Measurements from ENCODE around the gene COMMD9.

COMMD9 gene

DNA sequence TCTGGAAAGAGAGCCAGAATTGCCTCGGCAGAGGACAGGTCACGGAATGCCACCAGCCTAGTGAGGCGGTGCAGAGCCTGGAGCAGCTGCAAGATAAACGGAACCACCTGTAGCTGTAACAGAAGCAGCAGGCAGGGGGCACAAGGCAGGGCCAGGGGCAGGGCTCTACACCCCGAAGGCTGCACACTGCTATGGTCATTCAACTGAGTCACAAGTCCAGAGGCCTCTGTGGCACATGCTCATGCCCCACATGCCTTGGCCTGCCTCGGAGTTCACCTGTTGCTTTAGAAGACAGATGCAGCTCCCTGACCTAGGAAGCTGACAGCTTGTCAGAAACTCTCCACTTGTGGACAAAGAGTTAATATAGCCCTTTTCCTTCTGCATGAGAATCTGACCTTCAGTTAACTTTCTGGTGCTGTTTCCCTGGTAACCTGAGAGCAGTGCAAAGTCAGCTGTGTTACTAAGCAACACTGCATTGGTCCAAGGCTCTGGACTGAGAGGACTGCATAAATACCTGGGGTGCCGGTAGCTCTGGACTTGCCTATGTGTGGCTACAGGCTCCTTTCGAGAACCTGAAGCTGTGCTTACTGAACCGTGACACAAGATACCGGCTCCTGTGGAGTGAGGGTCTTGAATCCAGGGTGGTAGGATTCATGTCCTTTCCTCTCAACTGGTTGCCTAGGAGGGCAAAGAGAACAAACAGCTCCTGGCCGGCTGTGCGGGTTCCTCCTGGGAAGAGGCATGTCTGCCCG is 10.5 kb downstream of the COMMD9 start:
- TF ChIP-seq, protein P1, sequence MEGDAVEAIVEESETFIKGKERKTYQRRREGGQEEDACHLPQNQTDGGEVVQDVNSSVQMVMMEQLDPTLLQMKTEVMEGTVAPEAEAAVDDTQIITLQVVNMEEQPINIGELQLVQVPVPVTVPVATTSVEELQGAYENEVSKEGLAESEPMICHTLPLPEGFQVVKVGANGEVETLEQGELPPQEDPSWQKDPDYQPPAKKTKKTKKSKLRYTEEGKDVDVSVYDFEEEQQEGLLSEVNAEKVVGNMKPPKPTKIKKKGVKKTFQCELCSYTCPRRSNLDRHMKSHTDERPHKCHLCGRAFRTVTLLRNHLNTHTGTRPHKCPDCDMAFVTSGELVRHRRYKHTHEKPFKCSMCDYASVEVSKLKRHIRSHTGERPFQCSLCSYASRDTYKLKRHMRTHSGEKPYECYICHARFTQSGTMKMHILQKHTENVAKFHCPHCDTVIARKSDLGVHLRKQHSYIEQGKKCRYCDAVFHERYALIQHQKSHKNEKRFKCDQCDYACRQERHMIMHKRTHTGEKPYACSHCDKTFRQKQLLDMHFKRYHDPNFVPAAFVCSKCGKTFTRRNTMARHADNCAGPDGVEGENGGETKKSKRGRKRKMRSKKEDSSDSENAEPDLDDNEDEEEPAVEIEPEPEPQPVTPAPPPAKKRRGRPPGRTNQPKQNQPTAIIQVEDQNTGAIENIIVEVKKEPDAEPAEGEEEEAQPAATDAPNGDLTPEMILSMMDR (IDR thresholded peaks at IDR 0.05): peak; percentile 5
- peaks cover 20% of the 10 kb centered on the region for H3K9me3 Mint-ChIP-seq
- H3K27me3 Mint-ChIP-seq (ENCODE audit: low read depth, poor library complexity): no peaks in the 10 kb centered on the region
- H3K36me3 Mint-ChIP-seq (ENCODE audit: low read depth): peaks cover 24% of the 10 kb centered on the region
- no peak overlapping the region for H3K27ac Mint-ChIP-seq
- H3K4me1 Mint-ChIP-seq: peaks cover 17% of the 10 kb centered on the region
- H3K4me3 Mint-ChIP-seq: no peak overlapping the region
- peak; percentile 27 for DNase-seq

DNA sequence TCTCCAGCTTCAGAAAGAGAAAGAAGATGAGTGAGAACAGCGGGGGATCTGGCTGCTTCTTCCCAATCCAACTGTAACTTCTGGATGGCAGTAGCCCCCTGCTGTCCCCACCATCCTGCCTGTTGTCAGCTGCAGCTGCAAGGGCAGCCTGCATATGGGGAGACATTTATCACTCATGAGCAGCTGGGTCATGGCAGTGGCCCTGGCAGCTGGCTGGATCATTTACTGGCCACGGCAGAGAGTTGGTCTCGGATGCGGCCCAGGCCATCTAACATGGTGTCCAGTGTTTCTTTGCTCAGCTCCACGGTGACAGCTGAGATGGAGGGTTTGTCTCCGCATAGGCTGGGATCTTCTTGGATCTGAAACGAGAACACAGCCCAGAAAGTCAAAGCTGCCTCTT is 14.8 kb downstream of the COMMD9 start:
- no peak for DNase-seq
- peaks cover 41% of the 10 kb centered on the region for H3K36me3 Mint-ChIP-seq (ENCODE audit: low read depth)
- H3K27ac Mint-ChIP-seq: no peak overlapping the region
- H3K27me3 Mint-ChIP-seq (ENCODE audit: low read depth, poor library complexity): no peaks in the 10 kb centered on the region
- TF ChIP-seq, protein P1 (IDR thresholded peaks at IDR 0.05): no peak
- H3K4me1 Mint-ChIP-seq: peaks cover 27% of the 10 kb centered on the region
- no peak overlapping the region for H3K4me3 Mint-ChIP-seq
- H3K9me3 Mint-ChIP-seq: peaks cover 5% of the 10 kb centered on the region

DNA sequence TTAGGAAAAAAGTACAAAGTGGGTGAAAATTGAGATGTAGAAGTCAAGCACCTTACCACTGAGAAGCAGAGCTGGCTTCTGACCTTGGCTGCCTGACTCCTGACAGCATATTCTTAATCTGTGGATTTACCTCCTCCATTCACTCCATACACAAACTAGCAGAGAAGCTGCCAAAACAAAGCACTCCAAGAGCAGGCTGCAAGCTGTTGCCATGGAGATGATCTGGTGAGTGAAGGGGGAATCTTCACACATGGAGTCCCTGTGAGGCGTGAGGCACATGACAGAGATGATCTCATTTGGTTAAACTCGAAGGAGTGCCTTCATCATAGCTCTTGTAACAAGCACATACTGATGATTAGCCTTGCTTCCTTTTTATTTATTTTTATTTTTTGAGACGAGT is 16.1 kb downstream of the COMMD9 start:
- DNase-seq: no peak
- peaks cover 14% of the 10 kb centered on the region for H3K4me1 Mint-ChIP-seq
- no peak overlapping the region for H3K27ac Mint-ChIP-seq
- TF ChIP-seq, protein P1 (IDR thresholded peaks at IDR 0.05): no peak
- peaks cover 5% of the 10 kb centered on the region for H3K27me3 Mint-ChIP-seq (ENCODE audit: low read depth, poor library complexity)
- peaks cover 5% of the 10 kb centered on the region for H3K9me3 Mint-ChIP-seq
- H3K4me3 Mint-ChIP-seq: no peak overlapping the region
- H3K36me3 Mint-ChIP-seq (ENCODE audit: low read depth): peaks cover 41% of the 10 kb centered on the region

DNA sequence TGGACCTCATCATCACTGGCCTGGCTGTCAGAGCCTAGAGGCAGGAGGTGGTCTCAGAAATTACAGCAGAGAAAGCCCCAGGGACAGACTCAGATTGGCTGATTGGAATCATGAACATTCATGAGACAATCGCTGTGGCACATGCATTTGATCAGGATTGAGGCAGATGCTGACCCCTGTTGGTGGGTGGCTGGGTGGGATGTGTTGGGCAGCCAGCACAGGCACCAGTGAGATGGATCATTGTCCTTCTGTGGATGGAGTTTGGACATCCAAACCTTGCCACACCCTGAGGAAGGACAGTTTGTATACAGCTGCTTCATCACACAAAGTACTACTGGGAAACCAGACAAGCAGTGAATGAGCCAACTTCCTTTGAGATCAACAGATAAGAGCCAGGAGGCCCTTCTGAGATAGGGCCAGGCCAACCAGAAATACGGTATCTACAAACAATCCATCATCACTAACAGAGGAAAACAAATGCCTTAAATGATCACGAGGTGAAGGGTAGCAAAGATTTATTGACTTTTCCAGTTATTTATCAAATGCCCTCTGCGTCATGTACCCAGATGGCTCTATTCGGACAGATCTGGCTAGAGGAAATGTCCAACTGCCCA is 17.3 kb downstream of the COMMD9 start:
- Mint-ChIP-seq H3K9me3 (peaks cover 5% of the 10 kb centered on the region), H3K4me1 (peaks cover 14% of the 10 kb centered on the region), H3K36me3 (ENCODE audit: low read depth) (peaks cover 41% of the 10 kb centered on the region), H3K4me3 (no peak overlapping the region), H3K27ac (peak overlapping the region; percentile 29), H3K27me3 (ENCODE audit: low read depth, poor library complexity) (peaks cover 7% of the 10 kb centered on the region)
- DNase-seq: no peak
- TF ChIP-seq, protein P1 (IDR thresholded peaks at IDR 0.05): no peak

DNA sequence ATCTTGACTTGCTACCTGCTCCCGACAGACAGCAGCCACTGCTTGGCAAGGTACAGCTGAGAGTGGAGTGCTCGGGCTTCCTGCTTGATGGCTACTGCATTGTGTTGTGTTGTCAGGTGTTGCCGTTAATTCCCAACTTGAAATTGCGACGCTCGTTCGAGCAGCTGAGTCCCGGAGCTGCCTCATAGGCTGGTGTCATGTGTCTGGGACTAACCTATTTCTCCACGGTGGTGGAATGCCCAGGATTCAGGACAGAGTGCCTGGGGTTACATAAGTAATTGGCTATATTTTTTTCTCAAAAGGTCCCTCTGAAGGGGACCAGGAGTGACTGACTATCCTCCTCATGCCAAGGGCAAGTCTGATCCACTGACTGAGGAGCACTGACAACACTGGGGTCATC is 18.5 kb downstream of the COMMD9 start:
- Mint-ChIP-seq H3K27ac (no peak overlapping the region), H3K27me3 (ENCODE audit: low read depth, poor library complexity) (peaks cover 10% of the 10 kb centered on the region), H3K36me3 (ENCODE audit: low read depth) (peaks cover 41% of the 10 kb centered on the region), H3K4me3 (no peak overlapping the region), H3K9me3 (peaks cover 5% of the 10 kb centered on the region), H3K4me1 (peaks cover 14% of the 10 kb centered on the region)
- DNase-seq: no peak
- TF ChIP-seq, protein P1 (IDR thresholded peaks at IDR 0.05): no peak
